ENCODE measurements around the gene PROM1. TPM values are rescaled to one million over a fixed set of nuclear protein-coding genes. Genes with fewer than 3 reads are reported as not detected.

PROM1 gene
- total RNA-seq, 2 donors from 2014 or later, result 23.7 to 24.6 TPM

DNA sequence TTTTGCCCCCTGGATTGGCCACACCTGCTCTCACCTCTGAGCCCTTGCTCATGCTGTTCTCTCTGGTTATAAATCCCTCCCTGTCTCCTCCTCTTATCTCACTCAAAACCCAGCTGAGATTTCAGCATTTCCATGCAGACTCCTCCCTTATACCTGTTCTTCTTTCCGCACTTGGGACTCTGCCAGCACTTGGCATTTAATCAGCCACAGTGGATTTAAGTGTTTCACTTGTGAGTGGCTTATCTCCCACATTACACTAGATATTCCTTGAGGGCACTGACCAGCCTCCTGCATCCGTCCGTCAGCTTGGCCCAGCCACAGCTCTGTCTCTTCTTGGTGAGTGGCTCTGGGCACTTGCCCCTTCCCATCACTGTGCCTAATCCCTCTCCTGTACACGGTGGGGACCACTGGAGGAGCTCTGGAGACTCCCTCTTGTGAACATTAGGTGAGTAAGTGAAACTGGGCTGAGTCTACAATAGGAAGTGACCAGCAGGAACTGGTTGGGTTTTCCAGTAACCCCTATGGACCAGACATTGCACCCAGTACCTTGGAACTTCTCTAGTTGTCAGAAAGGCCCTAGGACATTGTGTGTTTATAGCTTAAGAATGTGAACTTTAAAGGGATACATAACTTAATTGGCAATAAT, 165.2 kb downstream of the PROM1 start:
- 22 to 29% methylated on average over 2 to 4 of the region's 4 CpGs for WGBS, 2 donors
- intact Hi-C loops (cut with DNase I), result no loop called here
- Histone ChIP-seq H3K36me3 (replicated peaks in 1 of 2; ENCODE audit: insufficient read depth in 1 of 2, low read depth in 2 of 2) (no peaks in the 10 kb centered on the region), H3K27ac (peak overlapping the region in 1 of 4 donors; percentile 31), H3K4me3 (no peak overlapping the region), H3K9me3 (no peaks in the 10 kb centered on the region), H3K27me3 (no peaks in the 10 kb centered on the region), H3K4me1 (no peaks in the 10 kb centered on the region)
- peak; percentile 46 for ATAC-seq
- peak; percentile 35 to 52 (median 40) for DNase-seq
- TF ChIP-seq POLR2A (IDR thresholded peaks at IDR 0.05), result no peak
- TF ChIP-seq, protein P1, sequence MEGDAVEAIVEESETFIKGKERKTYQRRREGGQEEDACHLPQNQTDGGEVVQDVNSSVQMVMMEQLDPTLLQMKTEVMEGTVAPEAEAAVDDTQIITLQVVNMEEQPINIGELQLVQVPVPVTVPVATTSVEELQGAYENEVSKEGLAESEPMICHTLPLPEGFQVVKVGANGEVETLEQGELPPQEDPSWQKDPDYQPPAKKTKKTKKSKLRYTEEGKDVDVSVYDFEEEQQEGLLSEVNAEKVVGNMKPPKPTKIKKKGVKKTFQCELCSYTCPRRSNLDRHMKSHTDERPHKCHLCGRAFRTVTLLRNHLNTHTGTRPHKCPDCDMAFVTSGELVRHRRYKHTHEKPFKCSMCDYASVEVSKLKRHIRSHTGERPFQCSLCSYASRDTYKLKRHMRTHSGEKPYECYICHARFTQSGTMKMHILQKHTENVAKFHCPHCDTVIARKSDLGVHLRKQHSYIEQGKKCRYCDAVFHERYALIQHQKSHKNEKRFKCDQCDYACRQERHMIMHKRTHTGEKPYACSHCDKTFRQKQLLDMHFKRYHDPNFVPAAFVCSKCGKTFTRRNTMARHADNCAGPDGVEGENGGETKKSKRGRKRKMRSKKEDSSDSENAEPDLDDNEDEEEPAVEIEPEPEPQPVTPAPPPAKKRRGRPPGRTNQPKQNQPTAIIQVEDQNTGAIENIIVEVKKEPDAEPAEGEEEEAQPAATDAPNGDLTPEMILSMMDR (IDR thresholded peaks at IDR 0.05), result no peak

Other genes starting within 250 kb of the PROM1 start
- gene FGFBP1, start 145.3 kb downstream of the PROM1 start, total RNA-seq, result not detected
- gene FGFBP2, start 120.8 kb downstream of the PROM1 start, total RNA-seq, result 1 to 10 TPM in 1 of 2 donors, not detected in 1; 4.0 TPM
- gene TAPT1, start 142.4 kb upstream of the PROM1 start, total RNA-seq, result 10 to 100 TPM; 26.4 to 30.9 TPM

Data from body of pancreas (tissue), 4 donors.